Ishikawa (cell line): Measurements from ENCODE around the gene DESI1.

Source experiments
- CEBPB ChIP-seq: IDR thresholded peaks from 2 replicates; pipeline ENCODE4 v1.6.1; 2012
- CREB1 ChIP-seq: IDR thresholded peaks from 2 replicates; pipeline ENCODE4 v1.6.1; 2012; ENCODE audit warnings: low read depth
- EGR1 ChIP-seq: IDR thresholded peaks from 2 replicates; pipeline ENCODE4 v1.6.1; 2012
- EP300 ChIP-seq: IDR thresholded peaks from 2 replicates; pipeline ENCODE4 v1.6.1; 2012; ENCODE audit warnings: borderline replicate concordance
- FOXM1 ChIP-seq: IDR thresholded peaks from 2 replicates; pipeline ENCODE4 v1.6.1; 2012; ENCODE audit warnings: low read depth, borderline replicate concordance
- NFIC ChIP-seq: IDR thresholded peaks from 2 replicates; pipeline ENCODE4 v1.6.1; 2012
- RAD21 ChIP-seq: IDR thresholded peaks from 2 replicates; pipeline ENCODE4 v1.6.1; 2012; ENCODE audit warnings: low read depth
- TAF1 ChIP-seq: IDR thresholded peaks from 2 replicates; pipeline ENCODE4 v1.6.1; 2012; ENCODE audit warnings: low read depth, mild to moderate bottlenecking
- TCF12 ChIP-seq: IDR thresholded peaks from 2 replicates; pipeline ENCODE4 v1.6.1; 2012; ENCODE audit warnings: low read depth
- TEAD4 ChIP-seq: IDR thresholded peaks from 2 replicates; pipeline ENCODE4 v1.6.1; 2012
- YY1 ChIP-seq: IDR thresholded peaks from 2 replicates; pipeline ENCODE4 v1.6.1; 2012; ENCODE audit warnings: low read depth
- ZBTB7A ChIP-seq: IDR thresholded peaks from 2 replicates; pipeline ENCODE4 v1.6.1; 2012; ENCODE audit warnings: low read depth
- TF ChIP-seq, protein P1 (sequence below): IDR thresholded peaks from 2 replicates; pipeline ENCODE4 v1.6.1; 2012
- TF ChIP-seq, protein P2 (sequence below): IDR thresholded peaks from 2 replicates; pipeline ENCODE4 v1.6.1; 2012; ENCODE audit warnings: low read depth, mild to moderate bottlenecking
- TF ChIP-seq, protein P3 (sequence below): IDR thresholded peaks from 2 replicates; pipeline ENCODE4 v1.6.1; 2012

Gene DESI1

DNA sequence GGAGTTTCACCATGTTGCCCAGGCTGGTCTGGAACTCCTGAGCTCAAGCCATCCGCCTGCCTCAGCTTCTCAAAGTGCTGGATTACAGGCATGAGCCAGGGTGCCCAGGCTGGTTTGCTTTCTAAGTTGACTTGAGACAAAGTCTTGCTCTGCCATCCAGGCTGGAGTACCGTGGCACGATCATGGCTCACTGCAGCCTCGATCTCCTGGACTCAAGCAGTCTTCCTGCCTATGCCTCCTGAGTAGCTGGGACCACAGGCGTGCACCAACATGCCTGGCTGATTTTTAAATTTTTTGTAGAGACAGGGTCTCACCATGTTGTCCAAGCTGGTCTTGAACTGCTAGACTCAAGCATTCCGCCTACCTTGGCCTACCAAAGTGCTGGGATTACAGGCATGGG lies 36.9 kb upstream of the DESI1 start:
- TF ChIP-seq CREB1 (no peak), TCF12 (no peak), TAF1 (no peak), YY1 (no peak), EP300 (no peak), CEBPB (no peak), TEAD4 (no peak), EGR1 (no peak), FOXM1 (no peak), NFIC (no peak)
- TF ChIP-seq, protein P1, sequence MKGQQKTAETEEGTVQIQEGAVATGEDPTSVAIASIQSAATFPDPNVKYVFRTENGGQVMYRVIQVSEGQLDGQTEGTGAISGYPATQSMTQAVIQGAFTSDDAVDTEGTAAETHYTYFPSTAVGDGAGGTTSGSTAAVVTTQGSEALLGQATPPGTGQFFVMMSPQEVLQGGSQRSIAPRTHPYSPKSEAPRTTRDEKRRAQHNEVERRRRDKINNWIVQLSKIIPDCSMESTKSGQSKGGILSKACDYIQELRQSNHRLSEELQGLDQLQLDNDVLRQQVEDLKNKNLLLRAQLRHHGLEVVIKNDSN, result no peak

DNA sequence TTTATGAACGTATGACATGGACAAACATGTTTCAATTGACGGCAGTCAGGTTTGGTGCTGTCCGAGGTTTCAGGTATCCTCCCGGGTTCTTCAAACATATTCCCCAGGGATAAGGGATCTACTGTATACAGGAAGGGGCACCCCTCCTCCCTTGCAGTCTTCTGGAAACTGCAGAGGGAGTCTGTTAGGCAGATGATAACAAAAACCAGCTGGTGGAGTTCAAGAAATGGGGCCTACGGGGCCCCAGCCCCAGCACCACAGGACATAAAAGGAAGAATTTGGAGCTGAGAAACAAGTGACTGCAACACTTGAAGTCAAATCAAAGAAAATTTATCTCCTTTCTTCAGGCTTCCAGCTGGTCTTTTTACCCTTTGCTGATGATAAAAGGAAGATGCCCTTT lies 35.7 kb upstream of the DESI1 start:
- no peak for TF ChIP-seq TEAD4
- TF ChIP-seq TCF12, result no peak
- TF ChIP-seq, protein P1, result no peak
- no peak for TF ChIP-seq YY1
- no peak for TF ChIP-seq CREB1
- no peak for TF ChIP-seq RAD21
- TF ChIP-seq CEBPB, result no peak
- TF ChIP-seq NFIC, result no peak

DNA sequence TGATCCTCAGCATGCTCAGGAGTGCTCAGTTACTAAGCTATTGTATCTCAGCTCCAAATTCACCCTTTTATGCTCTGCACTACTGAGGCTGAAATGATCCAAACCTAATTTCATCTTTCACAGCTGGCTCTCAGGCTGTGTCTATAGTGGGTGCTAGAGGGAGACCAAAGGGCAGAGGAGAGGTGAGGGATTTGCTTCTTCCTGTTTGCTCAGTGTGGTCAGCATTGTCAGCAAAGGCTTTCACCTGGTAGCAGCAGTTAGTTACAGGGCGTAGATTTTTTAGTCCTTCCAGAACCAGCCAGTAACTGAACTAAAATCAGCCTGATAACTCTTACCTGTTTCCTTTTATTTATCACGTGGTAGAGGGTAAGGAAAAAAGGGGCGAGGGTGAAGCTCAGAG lies 33.5 kb upstream of the DESI1 start:
- TF ChIP-seq TAF1, result no peak
- no peak for TF ChIP-seq CEBPB
- TF ChIP-seq, protein P1, result no peak
- no peak for TF ChIP-seq TCF12
- no peak for TF ChIP-seq RAD21
- no peak for TF ChIP-seq FOXM1
- no peak for TF ChIP-seq NFIC
- TF ChIP-seq, protein P2, sequence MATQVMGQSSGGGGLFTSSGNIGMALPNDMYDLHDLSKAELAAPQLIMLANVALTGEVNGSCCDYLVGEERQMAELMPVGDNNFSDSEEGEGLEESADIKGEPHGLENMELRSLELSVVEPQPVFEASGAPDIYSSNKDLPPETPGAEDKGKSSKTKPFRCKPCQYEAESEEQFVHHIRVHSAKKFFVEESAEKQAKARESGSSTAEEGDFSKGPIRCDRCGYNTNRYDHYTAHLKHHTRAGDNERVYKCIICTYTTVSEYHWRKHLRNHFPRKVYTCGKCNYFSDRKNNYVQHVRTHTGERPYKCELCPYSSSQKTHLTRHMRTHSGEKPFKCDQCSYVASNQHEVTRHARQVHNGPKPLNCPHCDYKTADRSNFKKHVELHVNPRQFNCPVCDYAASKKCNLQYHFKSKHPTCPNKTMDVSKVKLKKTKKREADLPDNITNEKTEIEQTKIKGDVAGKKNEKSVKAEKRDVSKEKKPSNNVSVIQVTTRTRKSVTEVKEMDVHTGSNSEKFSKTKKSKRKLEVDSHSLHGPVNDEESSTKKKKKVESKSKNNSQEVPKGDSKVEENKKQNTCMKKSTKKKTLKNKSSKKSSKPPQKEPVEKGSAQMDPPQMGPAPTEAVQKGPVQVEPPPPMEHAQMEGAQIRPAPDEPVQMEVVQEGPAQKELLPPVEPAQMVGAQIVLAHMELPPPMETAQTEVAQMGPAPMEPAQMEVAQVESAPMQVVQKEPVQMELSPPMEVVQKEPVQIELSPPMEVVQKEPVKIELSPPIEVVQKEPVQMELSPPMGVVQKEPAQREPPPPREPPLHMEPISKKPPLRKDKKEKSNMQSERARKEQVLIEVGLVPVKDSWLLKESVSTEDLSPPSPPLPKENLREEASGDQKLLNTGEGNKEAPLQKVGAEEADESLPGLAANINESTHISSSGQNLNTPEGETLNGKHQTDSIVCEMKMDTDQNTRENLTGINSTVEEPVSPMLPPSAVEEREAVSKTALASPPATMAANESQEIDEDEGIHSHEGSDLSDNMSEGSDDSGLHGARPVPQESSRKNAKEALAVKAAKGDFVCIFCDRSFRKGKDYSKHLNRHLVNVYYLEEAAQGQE, result no peak
- no peak for TF ChIP-seq ZBTB7A
- TF ChIP-seq EP300, result no peak
- no peak for TF ChIP-seq CREB1
- TF ChIP-seq YY1, result no peak

DNA sequence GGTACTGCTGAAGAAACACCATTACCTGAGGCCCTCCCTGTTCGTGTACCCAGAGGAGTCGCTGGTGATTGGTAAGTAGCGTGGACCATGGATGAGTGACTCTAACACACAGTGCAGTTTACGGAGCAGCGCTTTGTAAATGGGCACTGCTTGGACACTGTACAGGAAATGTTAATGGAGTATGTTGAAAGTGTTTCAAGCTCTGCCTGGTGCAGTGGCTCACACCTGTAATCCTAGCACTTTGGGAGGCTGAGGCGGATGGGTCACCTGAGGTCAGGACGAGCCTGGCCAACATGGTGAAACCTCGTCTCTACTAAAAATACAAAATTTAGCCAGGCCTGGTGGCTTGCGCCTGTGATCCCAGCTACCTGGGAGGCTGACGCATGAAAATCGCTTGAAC lies 30.0 kb upstream of the DESI1 start:
- no peak for TF ChIP-seq FOXM1
- TF ChIP-seq, protein P1, result no peak
- TF ChIP-seq, protein P3, sequence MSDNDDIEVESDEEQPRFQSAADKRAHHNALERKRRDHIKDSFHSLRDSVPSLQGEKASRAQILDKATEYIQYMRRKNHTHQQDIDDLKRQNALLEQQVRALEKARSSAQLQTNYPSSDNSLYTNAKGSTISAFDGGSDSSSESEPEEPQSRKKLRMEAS, result no peak
- no peak for TF ChIP-seq NFIC
- TF ChIP-seq TCF12, result no peak
- no peak for TF ChIP-seq CEBPB
- TF ChIP-seq EP300, result no peak
- TF ChIP-seq TAF1, result no peak

DNA sequence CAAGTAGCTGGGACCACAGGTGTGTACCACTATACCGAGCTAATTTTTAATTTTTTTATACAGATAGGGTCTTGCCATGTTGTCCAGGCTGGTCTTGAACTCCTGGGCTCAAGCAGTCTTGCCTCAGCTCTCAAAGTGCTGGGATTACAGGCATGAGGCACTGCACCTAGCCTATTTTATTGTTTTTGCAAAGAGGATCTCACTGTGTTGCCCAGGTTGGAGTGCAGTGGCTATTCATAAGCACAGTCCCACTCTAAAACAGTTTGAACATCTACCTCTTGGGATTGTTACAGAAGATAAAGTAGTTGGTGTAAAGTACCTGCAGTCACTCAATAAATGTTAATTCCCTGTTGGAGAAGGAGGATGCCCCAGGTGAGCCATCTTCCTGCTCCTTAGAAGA lies 29.4 kb upstream of the DESI1 start:
- TF ChIP-seq CREB1, result no peak
- TF ChIP-seq, protein P1, result no peak
- no peak for TF ChIP-seq TEAD4
- TF ChIP-seq, protein P3, result no peak
- TF ChIP-seq EGR1, result no peak
- TF ChIP-seq CEBPB, result no peak
- no peak for TF ChIP-seq ZBTB7A
- no peak for TF ChIP-seq FOXM1
- no peak for TF ChIP-seq TCF12
- TF ChIP-seq RAD21, result no peak
- TF ChIP-seq, protein P2, result no peak
- TF ChIP-seq YY1, result no peak
- TF ChIP-seq TAF1, result no peak
- no peak for TF ChIP-seq EP300
- no peak for TF ChIP-seq NFIC
